IPS DF 4.7 (cell line): Measurements from ENCODE around the gene SLC38A10.
"Not testable (repeated sequence)": the region's sequence is repeated elsewhere in the genome, so short reads cannot be mapped to it uniquely, and the experiment has no call there.

Source experiments
- DNase-seq: peaks from one replicate; pipeline ENCODE4 v3.0.0-alpha.2; 2013; ENCODE audit warnings: low spot score; ENCODE audit errors: extremely low read depth

The SLC38A10 gene

DNA sequence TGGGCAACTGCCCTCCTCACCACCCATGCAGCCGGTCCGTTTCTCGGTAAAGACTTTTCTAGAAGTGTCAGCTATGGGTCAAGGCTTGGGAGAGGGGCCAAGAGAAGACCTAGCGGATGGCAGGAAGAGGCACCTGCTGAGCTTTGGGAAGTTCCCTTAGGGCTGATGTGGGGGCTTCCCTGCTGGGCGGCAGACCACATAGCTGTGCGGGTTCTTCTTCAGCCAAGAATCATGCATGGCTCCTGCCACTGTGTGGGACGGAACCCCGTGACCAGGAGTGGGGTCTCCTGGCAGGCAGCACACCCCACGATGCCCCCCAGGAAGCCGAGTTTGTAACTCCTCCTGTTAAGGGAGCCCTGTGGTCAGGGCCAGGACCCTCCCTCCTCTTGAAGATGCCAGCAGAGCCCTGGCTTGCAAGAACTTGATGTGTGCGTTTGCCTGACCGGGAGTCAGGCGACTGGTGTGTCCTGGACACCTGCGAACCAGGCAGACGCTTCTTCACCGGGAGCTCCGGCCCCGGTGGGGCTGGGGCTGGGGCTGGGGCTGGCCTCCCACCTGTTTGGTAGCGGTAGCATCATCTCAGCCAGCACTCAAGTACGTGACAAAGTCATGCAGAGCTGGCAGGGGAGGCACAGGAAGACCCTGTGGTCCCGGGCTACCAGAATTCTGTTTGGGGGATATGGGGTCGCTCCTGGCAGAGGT is 17.7 kb upstream of the SLC38A10 start:
- no peak for DNase-seq

DNA sequence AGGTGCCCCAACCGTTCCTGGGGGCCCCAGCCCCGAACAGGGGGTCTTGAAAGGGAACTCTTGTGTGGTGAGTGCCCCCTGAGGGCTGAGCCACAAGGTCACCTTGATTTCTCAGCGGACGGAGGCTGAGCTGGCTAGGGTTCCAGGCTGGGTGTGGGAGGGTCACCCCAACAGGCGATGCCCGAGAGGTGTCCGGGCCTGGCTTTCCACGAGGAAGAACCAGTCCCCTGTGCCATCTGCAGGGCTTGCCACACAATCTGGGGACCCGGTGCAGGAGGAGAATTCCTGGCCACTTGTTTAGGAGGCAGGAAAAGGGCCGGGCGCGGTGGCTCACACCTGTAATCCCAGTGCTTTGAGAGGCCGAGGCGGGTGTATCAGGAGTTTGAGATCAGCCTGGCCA is 16.8 kb upstream of the SLC38A10 start:
- DNase-seq: no peak

- no peak for DNase-seq
These were observed 15.9 kb upstream of the SLC38A10 start for GRCh38 chr17:81310949-81311550.

GRCh38 chr17:81309859-81310839 is 15.0 kb upstream of the SLC38A10 start:
- no peak for DNase-seq

- no peak for DNase-seq
These were observed 14.2 kb upstream of the SLC38A10 start for GRCh38 chr17:81309140-81309858.

DNA sequence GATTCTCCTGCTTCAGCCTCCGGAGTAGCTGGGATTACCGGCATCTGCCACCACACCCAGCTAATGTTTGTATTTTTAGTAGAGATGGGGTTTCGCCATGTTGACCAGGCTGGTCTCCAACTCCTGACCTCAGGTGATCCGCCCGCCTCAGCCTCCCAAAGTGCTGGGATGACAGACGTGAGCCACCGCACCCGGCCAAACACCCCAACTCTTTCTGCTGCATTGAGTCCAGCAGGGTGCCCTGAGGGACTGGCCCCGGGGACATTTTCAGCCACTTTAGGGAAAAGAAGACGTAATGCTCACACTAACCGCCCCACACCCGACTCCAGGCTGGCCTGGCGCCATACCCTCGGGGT is 13.7 kb upstream of the SLC38A10 start:
- DNase-seq: not testable (repeated sequence)

DNA sequence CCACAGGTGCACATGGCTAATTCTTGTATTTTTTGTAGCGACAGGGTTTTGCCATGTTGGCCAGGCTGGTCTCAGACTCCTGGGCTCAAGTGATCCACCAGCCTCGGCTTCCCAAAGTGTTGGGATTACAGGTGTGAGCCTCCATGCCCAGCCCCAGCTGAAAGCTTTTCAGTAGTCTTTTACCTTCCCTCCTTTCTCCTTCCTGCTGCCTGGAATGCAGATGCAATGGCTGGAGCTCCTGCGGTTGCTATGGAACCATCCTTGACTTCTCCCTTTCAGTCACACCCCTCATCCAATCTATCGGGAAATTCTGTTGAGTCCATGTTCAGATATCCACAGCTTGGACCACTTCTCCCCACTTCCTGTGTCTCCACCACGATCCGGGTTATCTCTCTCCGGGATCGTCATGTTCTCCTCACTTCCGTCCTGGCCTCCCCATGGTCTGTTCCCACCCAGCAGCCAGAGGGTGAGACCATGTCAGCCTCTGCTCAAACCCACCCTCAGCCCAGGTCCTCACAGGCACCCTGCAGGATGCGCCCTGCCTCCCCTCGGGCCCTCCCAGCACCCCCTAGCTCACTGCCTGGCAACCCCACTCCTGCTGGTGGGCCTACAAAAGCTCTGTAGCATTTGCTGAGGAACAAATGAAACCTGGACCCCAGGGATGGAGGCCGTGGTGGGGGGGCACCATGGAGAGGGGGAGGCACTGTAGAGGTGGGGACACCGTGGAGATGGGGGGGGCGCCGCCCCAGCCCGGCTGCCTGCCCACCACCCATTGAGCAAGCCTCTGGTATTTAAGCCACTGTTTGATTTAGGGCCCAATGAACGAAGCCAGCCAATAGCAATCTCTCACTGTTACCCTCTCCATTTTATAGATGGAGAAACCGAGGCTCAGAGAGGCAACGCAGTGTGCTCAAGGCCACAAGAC is 12.8 kb upstream of the SLC38A10 start:
- no peak for DNase-seq

GRCh38 chr17:81306898-81307510 is 11.9 kb upstream of the SLC38A10 start:
- DNase-seq: no peak

DNA sequence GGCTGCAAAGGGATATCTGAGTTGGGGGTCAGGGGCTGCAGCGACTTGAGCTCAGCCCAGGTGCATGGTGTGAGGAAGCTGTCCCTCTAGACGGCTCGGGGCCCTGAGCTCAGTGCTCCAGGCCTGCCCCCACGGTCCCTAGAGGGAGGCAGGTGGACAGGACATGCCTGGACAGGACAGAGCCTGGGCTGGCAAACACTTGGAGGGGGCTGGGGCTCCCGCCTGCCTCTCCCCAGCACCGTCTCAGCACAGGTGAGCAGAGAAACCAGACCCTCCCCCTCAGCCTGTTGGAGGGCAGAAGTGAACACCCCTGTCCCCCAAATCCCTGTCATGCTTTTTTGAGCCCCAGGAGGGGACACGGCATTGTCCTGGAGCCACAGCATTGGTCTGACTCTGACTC is 11.4 kb upstream of the SLC38A10 start:
- no peak for DNase-seq

DNA sequence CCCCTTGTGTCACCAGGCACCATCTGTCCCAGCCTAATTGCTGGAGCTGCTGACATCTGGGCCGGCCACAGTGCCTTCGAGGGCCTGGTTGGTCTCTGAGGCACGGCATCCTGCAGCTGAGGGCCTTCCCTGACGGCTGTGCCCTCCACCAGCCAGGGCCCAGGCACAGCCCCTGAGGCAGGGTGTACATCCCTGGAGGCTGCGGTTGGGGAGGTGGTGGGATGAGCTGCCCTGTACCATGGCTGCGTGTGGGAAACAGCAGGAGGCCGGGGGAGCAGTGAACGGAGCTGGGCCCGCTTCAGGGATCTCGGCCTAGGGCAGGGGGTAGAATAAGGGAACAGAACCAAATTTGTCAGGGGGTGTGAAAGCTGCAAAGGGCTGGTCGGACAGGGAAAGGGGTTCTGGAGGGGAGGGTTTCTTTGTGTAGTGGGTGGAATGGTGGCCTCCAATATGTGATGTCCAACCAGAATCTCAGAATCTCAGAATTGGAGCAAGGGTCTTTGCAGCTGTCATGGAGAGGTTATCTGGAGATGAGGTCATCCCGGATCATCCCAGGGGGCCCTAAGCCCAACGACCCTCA is 10.0 kb upstream of the SLC38A10 start:
- no peak for DNase-seq

DNA sequence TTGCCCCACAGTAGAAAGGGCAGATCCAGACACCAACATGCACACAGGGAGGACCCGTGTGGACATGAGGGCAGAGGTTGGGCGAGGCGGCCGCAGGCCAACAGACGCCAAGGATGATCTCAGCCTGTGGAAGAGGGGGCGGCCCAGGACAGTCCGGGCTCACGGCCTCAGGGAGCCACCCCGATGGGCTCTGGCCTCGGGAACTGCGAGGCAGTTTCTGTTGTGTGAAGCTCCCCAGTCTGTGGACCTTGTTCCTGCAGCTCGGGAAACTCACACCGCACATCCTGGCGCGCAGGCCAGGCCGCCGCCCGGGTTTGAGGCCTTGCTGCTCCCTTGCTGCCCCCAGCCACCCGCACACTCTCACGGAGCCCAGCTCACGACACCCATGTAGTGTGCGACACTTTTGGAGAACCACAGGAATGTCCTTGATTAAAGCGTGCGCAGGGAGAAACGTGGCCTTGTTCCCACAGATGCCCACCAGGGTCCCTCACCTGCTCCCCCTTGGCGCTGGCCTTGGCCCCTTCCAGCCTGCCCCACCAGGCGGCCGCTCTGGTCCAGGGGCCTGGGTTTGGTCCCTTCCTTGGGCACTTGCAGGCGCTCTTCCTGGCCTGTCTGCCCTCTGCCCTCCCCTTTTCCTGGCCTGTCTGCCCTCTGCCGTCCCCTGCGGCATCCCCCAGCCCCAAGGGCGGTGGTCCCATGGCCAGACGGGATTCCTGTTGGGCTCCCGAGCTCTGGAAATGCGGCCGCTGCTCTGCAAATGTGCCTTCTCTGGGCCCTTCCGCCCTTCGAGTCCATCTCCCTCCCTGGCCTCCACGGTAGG is 9.3 kb upstream of the SLC38A10 start:
- DNase-seq: no peak

GRCh38 chr17:81303385-81303784 is 8.3 kb upstream of the SLC38A10 start:
- DNase-seq: no peak

GRCh38 chr17:81302861-81303333 is 7.8 kb upstream of the SLC38A10 start:
- DNase-seq: no peak

DNA sequence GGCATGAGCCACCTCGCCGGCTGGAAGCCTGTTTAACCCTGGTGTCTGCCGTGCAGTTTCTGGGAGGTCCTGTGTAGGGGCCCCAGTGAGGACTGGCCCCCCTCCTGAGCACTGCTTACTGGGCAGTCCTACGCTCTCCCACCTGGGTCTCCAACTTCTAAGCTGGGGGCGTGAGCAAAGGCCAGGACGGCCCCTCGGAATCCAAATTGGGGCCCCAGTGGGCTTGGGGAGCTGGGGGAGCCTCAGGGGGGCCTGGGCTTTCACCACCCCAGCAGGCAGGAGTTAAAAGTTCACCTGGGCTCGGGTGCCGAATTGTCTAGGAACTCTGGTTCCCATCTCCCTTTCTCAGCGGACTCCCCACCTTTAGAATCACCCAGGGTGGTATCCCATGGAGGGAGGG is 7.2 kb upstream of the SLC38A10 start:
- DNase-seq: no peak

DNA sequence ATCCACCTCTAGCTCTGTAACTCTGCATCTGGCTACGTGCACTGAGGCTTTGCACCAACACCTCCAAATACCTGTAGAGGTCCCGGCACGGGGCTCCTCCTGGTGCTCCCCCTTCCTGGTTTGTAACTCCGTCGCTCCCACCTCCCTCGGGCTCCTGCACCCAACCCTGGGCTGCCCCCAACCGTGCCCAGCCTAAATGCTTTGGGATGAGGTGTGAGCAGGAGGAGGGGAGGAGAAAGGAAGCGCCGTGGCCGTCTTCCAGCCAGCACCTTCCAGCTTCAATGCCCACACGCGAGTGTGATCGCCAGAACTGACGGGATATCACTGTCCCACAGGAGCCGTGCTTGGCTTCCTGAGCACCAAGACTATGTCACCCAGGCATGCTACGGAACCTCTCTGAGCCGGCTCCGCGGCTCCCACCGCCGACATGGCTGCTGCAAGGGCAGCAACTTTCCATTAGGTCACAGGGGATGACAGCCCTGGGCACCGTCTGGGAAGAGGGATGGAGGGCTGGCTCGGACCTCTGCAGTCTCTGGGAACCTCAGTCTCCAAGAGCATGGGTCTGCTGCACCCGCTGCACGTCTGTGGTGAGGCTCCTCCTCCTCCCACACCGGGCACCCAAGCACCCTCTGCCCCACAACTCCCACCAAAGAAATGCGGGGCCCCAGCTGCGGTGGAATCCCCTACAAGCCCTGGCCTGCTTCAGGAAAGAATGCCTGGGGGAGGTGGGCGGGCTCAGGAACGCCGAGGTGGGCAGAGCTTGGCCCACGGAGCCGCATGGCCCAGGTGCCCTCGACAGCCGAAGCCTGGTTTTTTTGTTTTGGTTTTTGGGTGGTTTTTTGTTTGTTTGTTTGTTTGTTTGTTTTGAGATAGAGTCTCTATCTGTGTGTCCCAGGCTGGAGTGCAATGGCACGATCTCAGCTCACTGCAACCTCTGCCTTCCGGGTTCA is 6.4 kb upstream of the SLC38A10 start:
- DNase-seq: no peak

DNA sequence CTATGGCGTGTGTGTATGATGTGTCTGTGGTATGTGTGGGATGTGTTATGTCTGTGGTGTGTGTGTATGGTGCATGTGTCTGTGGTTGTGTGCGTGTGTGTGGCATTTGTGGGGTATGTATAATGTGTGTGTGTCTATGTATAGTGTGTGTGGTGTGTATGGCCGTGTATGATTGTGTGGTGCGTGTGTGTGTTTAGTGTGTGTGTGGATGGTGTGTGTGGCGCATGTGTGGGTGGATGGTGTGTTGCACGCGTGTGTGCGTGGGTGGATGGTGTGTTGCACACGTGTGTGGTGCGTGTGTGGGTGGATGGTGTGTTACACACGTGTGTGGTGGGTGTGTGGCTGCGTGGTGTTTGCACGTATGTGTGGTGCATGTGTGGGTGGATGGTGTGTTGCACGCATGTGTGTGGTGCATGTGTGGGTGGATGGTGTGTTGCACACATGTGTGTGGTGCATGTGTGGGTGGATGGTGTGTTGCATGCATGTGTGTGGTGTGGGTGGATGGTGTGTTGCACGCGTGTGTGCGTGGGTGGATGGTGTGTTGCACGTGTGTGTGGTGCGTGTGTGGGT is 5.6 kb upstream of the SLC38A10 start:
- DNase-seq: no peak
